GM12875 (cell line): ENCODE data around the gene GPR119.
A peak's percentile ranks its signal among the peaks of the same experiment; 100 is the strongest.
"Not testable (repeated sequence)": the region's sequence is repeated elsewhere in the genome, so short reads cannot be mapped to it uniquely, and the experiment has no call there.

Source experiments
- H3K4me3 ChIP-seq: one replicate; pipeline ENCODE4 v1.5.1; 2011; ENCODE audit warnings: low read depth, low read length, control low read depth
- CTCF ChIP-seq: IDR thresholded peaks from 2 replicates; pipeline ENCODE4 v1.5.1; 2011; ENCODE audit warnings: low read depth, mild to moderate bottlenecking, control low read depth, inconsistent platforms, low read length, moderate library complexity, borderline replicate concordance; ENCODE audit not compliant: insufficient read depth

The GPR119 gene

GRCh38 chrX:130339408-130340222 lies 45.9 kb downstream of the GPR119 start, which contains the start of gene SLC25A14:
Gene SLC25A14 (plus strand): TSS chrX:130339919. CDS start chrX:130340279, 360 bp downstream.
- H3K4me3 ChIP-seq = peak within 1 kb of the TSS; percentile 82

GRCh38 chrX:130338869-130339268 lies 46.6 kb downstream of the GPR119 start:
- not testable (repeated sequence) for H3K4me3 ChIP-seq

More at GRCh38 chrX:130339408-130340222, 45.9 kb downstream of the GPR119 start, which contains the start of gene SLC25A14:
- no peak for TF ChIP-seq CTCF

- no peak for TF ChIP-seq CTCF
- H3K4me3 ChIP-seq = no peak overlapping the region
Observed at GRCh38 chrX:130336531-130336930, 48.9 kb downstream of the GPR119 start.
